Nephron progenitor cell (in vitro differentiated cells): ENCODE data around the gene RPRD1A.

ENCODE experiments used
- DNase-seq: peaks from one replicate; pipeline ENCODE4 v3.0.0; 2021
- H3K27ac Mint-ChIP-seq: 2 replicates; pipeline ENCODE4 v1.8.0; 2021; ENCODE audit warnings: mild to moderate bottlenecking, moderate library complexity, mixed read lengths
- H3K27me3 Mint-ChIP-seq: 2 replicates; pipeline ENCODE4 v1.8.0; 2021; ENCODE audit warnings: mild to moderate bottlenecking, low read depth, mixed read lengths; ENCODE audit not compliant: poor library complexity
- H3K36me3 Mint-ChIP-seq: 2 replicates; pipeline ENCODE4 v1.8.0; 2021; ENCODE audit warnings: low read depth, mixed read lengths
- H3K4me1 Mint-ChIP-seq: 2 replicates; pipeline ENCODE4 v1.8.0; 2021; ENCODE audit warnings: mixed read lengths
- H3K4me3 Mint-ChIP-seq: 2 replicates; pipeline ENCODE4 v1.8.0; 2021; ENCODE audit warnings: mild to moderate bottlenecking, moderate library complexity, mixed read lengths
- H3K9me3 Mint-ChIP-seq: 2 replicates; pipeline ENCODE4 v1.8.0; 2021; ENCODE audit warnings: mild to moderate bottlenecking, moderate library complexity, mixed read lengths
- CTCF ChIP-seq: fragments of 200-600 bp; sonication (generic); IDR thresholded peaks from 2 replicates; pipeline ENCODE4 v1.5.0; 2021; ENCODE audit warnings: antibody characterized with exemption

The RPRD1A gene

GRCh38 chr18:35948080-35948479 lies 119.3 kb downstream of the RPRD1A start:
- Mint-ChIP-seq H3K4me1 (no peaks in the 10 kb centered on the region), H3K27ac (no peak overlapping the region), H3K9me3 (peaks cover 5% of the 10 kb centered on the region), H3K4me3 (no peak overlapping the region), H3K27me3 (peaks cover 22% of the 10 kb centered on the region), H3K36me3 (no peaks in the 10 kb centered on the region)
- no peak for DNase-seq
- no peak for TF ChIP-seq CTCF

- no peak for TF ChIP-seq CTCF
- H3K4me1 Mint-ChIP-seq, result no peaks in the 10 kb centered on the region
- H3K4me3 Mint-ChIP-seq, result no peak overlapping the region
- H3K27ac Mint-ChIP-seq, result no peak overlapping the region
- no peak for DNase-seq
- H3K27me3 Mint-ChIP-seq, result peaks cover 2% of the 10 kb centered on the region
- H3K9me3 Mint-ChIP-seq, result no peaks in the 10 kb centered on the region
- H3K36me3 Mint-ChIP-seq, result no peaks in the 10 kb centered on the region
Observed at GRCh38 chr18:35942661-35943060, 124.7 kb downstream of the RPRD1A start.

GRCh38 chr18:35942133-35942532 lies 125.2 kb downstream of the RPRD1A start:
- Mint-ChIP-seq H3K9me3 (peaks cover under 1% of the 10 kb centered on the region), H3K4me1 (no peaks in the 10 kb centered on the region), H3K4me3 (no peak overlapping the region), H3K27ac (no peak overlapping the region), H3K27me3 (peaks cover 5% of the 10 kb centered on the region), H3K36me3 (no peaks in the 10 kb centered on the region)
- no peak for TF ChIP-seq CTCF
- DNase-seq, result no peak

GRCh38 chr18:35941299-35941698 lies 126.1 kb downstream of the RPRD1A start:
- no peak overlapping the region for H3K27ac Mint-ChIP-seq
- no peaks in the 10 kb centered on the region for H3K4me1 Mint-ChIP-seq
- peaks cover 8% of the 10 kb centered on the region for H3K27me3 Mint-ChIP-seq
- DNase-seq, result no peak
- peaks cover 3% of the 10 kb centered on the region for H3K9me3 Mint-ChIP-seq
- H3K4me3 Mint-ChIP-seq, result no peak overlapping the region
- H3K36me3 Mint-ChIP-seq, result no peaks in the 10 kb centered on the region
- no peak for TF ChIP-seq CTCF
